ENCODE results near the gene SPINK9.

GRCh38 chr5:148347706-148348105, 12.3 kb downstream of the SPINK9 start:
- no peak for TF ChIP-seq CTCF (IDR thresholded peaks at IDR 0.05)
- TF ChIP-seq POLR2A (IDR thresholded peaks at IDR 0.05) = no peak

Data from Peyer's patch (tissue), 4 donors.